G401.6 (cell line): ENCODE data around the gene SUSD6.

Source experiments
- FAIRE-seq: peaks from 2 replicates; lab custom pipeline; 2012; peaks lifted over from hg19 to GRCh38; lab: Jason Lieb, UNC

SUSD6 gene

GRCh38 chr14:69611172-69612013 is at the start of gene SUSD6:
Gene SUSD6 (plus strand): TSS chr14:69611596. CDS start chr14:69658593, 46,997 bp downstream.
- FAIRE-seq, result no peak

GRCh38 chr14:69561893-69562292 is 49.5 kb upstream of the SUSD6 start:
- FAIRE-seq, result no peak

GRCh38 chr14:69567563-69567962 is 43.8 kb upstream of the SUSD6 start:
- no peak for FAIRE-seq

- no peak for FAIRE-seq
Observed at GRCh38 chr14:69569859-69570258, 41.5 kb upstream of the SUSD6 start.

- FAIRE-seq, result no peak
Observed at GRCh38 chr14:69570836-69571330, 40.5 kb upstream of the SUSD6 start.

- no peak for FAIRE-seq
Observed at GRCh38 chr14:69571449-69572029, 39.9 kb upstream of the SUSD6 start.

GRCh38 chr14:69572030-69572840 is 39.2 kb upstream of the SUSD6 start:
- no peak for FAIRE-seq

GRCh38 chr14:69572841-69573135 is 38.6 kb upstream of the SUSD6 start:
- no peak for FAIRE-seq

- FAIRE-seq, result no peak
Observed at GRCh38 chr14:69573205-69573830, 38.1 kb upstream of the SUSD6 start.

GRCh38 chr14:69573831-69574262 is 37.5 kb upstream of the SUSD6 start:
- no peak for FAIRE-seq

GRCh38 chr14:69574263-69574953 is 37.0 kb upstream of the SUSD6 start, which contains the start of gene CCDC177:
Gene CCDC177 (minus strand): TSS chr14:69574871. CDS start chr14:69573622, 1,249 bp downstream.
- FAIRE-seq, result no peak

GRCh38 chr14:69574954-69575295 is 36.5 kb upstream of the SUSD6 start:
- FAIRE-seq, result peak; percentile 80

- FAIRE-seq, result no peak
Observed at GRCh38 chr14:69579476-69579875, 31.9 kb upstream of the SUSD6 start.

- no peak for FAIRE-seq
Observed at GRCh38 chr14:69580009-69580577, 31.3 kb upstream of the SUSD6 start.

GRCh38 chr14:69581316-69581935 is 30.0 kb upstream of the SUSD6 start:
- FAIRE-seq, result no peak

GRCh38 chr14:69582212-69582611 is 29.2 kb upstream of the SUSD6 start:
- FAIRE-seq, result no peak

GRCh38 chr14:69582829-69583228 is 28.6 kb upstream of the SUSD6 start:
- no peak for FAIRE-seq

- FAIRE-seq, result no peak
Observed at GRCh38 chr14:69584389-69584788, 27.0 kb upstream of the SUSD6 start.

GRCh38 chr14:69586404-69586803 is 25.0 kb upstream of the SUSD6 start:
- FAIRE-seq, result no peak

- FAIRE-seq, result no peak
Observed at GRCh38 chr14:69587389-69587788, 24.0 kb upstream of the SUSD6 start.

GRCh38 chr14:69591317-69591716 is 20.1 kb upstream of the SUSD6 start:
- FAIRE-seq, result no peak
